Colonic mucosa (tissue), 4 donors: ENCODE measurements around the gene MPZL3. TPM values are rescaled to one million over a fixed set of nuclear protein-coding genes. Genes with fewer than 3 reads are reported as not detected.
"Not testable (repeated sequence)": the region's sequence is repeated elsewhere in the genome, so short reads cannot be mapped to it uniquely, and the experiment has no call there.

ENCODE experiments used
- DNase-seq: peaks from one replicate; pipeline ENCODE4 v3.0.0-alpha.2; 2020
- H3K27ac ChIP-seq: fragments of 200-600 bp; one replicate; pipeline ENCODE4 v1.8.0; 2021
- H3K27me3 ChIP-seq: fragments of 200-600 bp; one replicate; pipeline ENCODE4 v1.8.0; 2021
- H3K36me3 ChIP-seq: fragments of 200-600 bp; one replicate; pipeline ENCODE4 v1.8.0; 2021
- H3K4me1 ChIP-seq: fragments of 200-600 bp; one replicate; pipeline ENCODE4 v1.8.0; 2021; ENCODE audit warnings: mild to moderate bottlenecking
- H3K4me3 ChIP-seq: fragments of 200-600 bp; one replicate; pipeline ENCODE4 v1.8.0; 2021
- H3K9ac ChIP-seq, 2 donors: one replicate each; pipeline ENCODE4 v1.7.0; 2013; ENCODE audit warnings: control low read depth in 2 of 2, low read depth in 2 of 2, low read length in 2 of 2
- H3K9me3 ChIP-seq: fragments of 200-600 bp; one replicate; pipeline ENCODE4 v1.8.0; 2021
- intact Hi-C: fragments of 100-400 bp; cut with DNase I; formaldehyde crosslinking; loops from one replicate; pipeline ENCODE4 v1.14.1; 2022
- total RNA-seq, 2 donors: library from RNA; stranded (reverse); fragmentation: NEBNext Ultra II Directional in 1 of 2; extraction: Animal tissue kit (Norgen Biotek cat#: 25700) in 1 of 2; gene quantifications; one replicate each; pipeline ENCODE4 v1.2.1, GENCODE V29; 2021
- TF ChIP-seq, protein P1 (sequence below): fragments of 200-600 bp; IDR thresholded peaks from one replicate; pipeline ENCODE4 v1.8.0; 2022; ENCODE audit warnings: antibody characterized with exemption, mild to moderate bottlenecking
- donor health status: healthy.
- donor health status: DM: no; HTN: no; CAD: no.
- donor health status: DM: no; HTN: no; CAD: no.

Gene MPZL3
- total RNA-seq, 2 donors from 2014 or later = 10.9 to 27.8 TPM

DNA sequence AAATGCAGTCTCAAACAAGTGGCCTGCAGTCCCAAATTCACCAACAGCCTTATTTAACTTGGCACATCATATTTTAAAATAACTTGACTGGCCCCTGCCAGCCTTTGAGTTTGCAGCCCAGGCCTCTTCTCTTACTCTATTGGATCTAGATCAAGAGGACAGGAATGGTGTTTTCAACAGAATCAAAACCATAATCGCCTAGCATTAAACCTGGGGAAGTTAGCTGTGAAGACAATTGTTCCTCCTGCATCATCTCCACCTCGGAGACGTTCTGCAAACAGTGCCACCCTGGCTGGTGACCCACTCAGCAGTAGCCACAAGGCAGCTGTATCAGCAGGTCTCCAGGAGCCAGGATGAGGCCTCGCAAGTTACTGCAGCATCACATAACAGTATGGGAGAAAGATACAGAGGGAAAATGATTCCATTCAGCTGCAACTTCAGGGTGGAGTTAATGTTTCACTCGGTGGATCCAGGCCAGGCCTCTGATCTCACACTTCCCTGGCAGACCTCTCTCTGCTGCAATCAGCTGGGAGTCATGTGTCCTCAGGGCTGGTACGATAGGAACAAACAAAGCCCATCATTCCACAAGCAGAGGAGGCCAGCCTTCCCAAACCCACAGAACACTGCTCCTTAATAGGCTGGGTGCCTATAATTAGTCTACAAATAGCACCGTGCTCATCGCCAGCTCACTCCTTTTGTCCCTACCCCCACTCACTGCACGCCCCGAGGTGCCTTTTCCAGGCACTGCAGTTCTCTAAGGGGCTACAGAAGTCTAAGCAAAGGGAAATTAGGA, 57.1 kb downstream of the MPZL3 start:
- Histone ChIP-seq H3K36me3 (no peaks in the 10 kb centered on the region), H3K4me1 (no peaks in the 10 kb centered on the region), H3K4me3 (no peak overlapping the region), H3K27me3 (no peaks in the 10 kb centered on the region), H3K9me3 (no peaks in the 10 kb centered on the region), H3K27ac (no peak overlapping the region), H3K9ac (peak overlapping the region in 1 of 2 donors; percentile 27)
- DNase-seq = peak; percentile 91
- TF ChIP-seq, protein P1, sequence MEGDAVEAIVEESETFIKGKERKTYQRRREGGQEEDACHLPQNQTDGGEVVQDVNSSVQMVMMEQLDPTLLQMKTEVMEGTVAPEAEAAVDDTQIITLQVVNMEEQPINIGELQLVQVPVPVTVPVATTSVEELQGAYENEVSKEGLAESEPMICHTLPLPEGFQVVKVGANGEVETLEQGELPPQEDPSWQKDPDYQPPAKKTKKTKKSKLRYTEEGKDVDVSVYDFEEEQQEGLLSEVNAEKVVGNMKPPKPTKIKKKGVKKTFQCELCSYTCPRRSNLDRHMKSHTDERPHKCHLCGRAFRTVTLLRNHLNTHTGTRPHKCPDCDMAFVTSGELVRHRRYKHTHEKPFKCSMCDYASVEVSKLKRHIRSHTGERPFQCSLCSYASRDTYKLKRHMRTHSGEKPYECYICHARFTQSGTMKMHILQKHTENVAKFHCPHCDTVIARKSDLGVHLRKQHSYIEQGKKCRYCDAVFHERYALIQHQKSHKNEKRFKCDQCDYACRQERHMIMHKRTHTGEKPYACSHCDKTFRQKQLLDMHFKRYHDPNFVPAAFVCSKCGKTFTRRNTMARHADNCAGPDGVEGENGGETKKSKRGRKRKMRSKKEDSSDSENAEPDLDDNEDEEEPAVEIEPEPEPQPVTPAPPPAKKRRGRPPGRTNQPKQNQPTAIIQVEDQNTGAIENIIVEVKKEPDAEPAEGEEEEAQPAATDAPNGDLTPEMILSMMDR = no peak
- intact Hi-C loops = no loop called here

DNA sequence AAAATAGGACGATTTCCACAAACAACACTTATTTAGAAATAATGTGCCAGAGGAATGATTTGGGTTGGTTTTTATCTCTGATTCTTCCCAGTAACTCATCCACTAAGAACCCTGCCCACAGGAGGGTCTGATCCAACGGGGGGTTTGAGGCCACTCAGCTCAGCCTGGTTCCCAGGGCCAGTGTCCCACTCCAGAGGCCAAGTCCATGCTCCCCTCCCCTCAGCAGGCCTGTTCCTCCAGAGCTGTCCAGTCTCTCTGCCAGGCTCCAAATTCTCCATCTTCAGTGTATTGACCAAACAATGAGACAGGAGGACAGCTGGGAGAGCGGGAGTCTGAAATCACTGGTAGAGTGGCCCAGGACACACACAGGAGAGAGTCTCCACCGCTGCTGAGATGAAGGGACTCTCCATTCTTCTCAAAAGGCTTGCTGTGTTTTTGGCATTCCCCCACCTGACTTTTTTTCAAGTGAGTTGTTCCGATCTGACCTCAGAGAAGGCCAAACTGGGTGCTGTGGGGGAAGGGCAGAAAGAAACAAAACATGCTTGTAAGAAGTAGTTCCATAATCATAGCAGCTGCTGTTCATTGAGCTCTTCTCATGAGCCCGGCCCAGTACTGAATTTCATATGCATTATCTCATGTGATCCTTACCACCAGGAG, 58.1 kb downstream of the MPZL3 start:
- intact Hi-C loops = no loop called here
- Histone ChIP-seq H3K9ac (no peak overlapping the region), H3K36me3 (no peaks in the 10 kb centered on the region), H3K9me3 (no peaks in the 10 kb centered on the region), H3K27ac (no peak overlapping the region), H3K4me1 (no peaks in the 10 kb centered on the region), H3K4me3 (no peak overlapping the region), H3K27me3 (no peaks in the 10 kb centered on the region)
- no peak for DNase-seq
- TF ChIP-seq, protein P1 = no peak

DNA sequence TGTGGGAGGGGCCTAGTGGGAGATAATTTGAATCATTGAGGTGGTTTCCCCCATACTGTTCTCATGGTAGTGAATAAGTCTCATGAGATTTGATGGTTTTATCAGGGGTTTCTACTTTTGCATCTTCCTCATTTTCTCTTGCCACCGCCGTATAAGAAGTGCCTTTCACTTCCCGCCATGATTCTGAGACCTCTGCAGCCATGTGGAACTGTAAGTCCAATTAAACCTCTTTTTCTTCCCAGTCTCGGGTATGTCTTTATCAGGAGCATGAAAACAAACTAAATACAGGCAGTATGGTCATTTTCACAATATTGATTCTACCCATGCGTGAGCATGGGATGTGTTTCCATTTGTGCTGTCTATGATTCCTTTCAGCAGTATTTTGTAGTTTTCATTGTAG, 59.3 kb downstream of the MPZL3 start:
- DNase-seq, H3K27me3 ChIP-seq, H3K4me1 ChIP-seq, intact Hi-C loops, H3K4me3 ChIP-seq, H3K36me3 ChIP-seq, H3K9ac ChIP-seq, H3K9me3 ChIP-seq, H3K27ac ChIP-seq: not testable (repeated sequence)

DNA sequence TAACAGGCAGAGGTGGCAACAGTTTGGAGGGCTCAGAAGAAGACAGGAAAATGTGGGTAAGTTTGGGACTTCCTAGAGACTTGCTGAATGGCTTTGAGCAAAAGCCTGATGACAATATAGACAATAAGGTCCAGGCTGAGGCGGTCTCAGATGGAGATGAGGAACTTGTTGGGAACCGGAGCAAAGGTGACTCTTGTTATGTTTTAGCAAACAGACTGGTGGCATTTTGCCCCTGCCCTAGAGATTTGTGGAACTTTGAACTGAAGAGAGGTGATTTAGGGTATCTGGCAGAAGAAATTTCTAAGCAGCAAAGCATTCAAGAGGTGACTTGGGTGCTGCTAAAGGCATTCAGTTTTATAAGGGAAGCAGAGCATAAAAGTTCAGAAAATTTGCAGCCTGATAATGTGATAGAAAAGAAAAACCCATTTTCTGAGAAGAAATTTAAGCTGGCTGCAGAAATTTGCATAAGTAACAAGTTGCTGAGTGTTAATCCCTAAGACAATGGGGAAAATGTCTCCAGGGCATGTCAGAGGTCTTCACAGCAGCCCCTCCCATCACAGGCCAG, 61.1 kb downstream of the MPZL3 start:
- intact Hi-C loops, H3K4me3 ChIP-seq, H3K9ac ChIP-seq, DNase-seq, H3K27me3 ChIP-seq, H3K9me3 ChIP-seq, H3K36me3 ChIP-seq, H3K4me1 ChIP-seq, H3K27ac ChIP-seq: not testable (repeated sequence)

DNA sequence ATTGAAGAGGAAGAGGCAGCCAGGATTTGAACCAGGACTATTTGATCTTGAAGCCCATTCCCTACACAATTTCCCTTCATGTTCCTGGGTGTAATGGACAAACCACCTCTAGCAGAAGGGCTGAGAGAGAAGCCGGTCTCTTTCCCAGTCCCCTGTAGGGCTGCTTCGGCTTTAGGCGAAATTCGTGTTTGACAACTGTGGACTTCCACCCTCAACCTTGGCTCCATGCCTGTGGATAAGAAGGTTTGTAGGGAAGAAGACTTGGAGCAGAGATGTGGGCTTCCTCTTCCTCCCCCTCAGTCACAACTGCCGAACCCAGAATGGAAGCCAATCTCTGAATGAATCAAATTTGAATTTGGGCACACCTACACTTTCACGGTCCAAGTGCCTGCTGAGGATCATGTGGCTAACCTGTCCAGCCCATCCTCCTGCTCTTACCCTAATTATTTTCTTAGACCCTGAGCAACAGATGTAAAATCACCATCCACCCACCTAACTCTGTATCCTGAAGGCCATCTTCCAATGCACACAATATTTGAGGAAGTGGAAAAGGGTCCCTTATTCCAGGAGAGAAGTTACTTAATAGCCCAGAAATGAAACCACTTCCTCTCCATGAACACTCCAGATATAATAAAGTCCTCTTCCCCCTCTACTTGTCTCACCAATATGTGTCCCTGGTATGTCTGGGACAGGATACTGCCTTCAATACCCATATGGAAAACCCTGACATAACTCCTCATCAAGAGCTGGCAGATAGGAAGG, 65.6 kb downstream of the MPZL3 start:
- intact Hi-C loops = no loop called here
- no peaks in the 10 kb centered on the region for H3K27me3 ChIP-seq
- no peaks in the 10 kb centered on the region for H3K4me1 ChIP-seq
- H3K9me3 ChIP-seq = no peaks in the 10 kb centered on the region
- no peak overlapping the region for H3K27ac ChIP-seq
- no peak overlapping the region for H3K9ac ChIP-seq
- no peak overlapping the region for H3K4me3 ChIP-seq
- H3K36me3 ChIP-seq = no peaks in the 10 kb centered on the region
- TF ChIP-seq, protein P1 = no peak
- DNase-seq = no peak

DNA sequence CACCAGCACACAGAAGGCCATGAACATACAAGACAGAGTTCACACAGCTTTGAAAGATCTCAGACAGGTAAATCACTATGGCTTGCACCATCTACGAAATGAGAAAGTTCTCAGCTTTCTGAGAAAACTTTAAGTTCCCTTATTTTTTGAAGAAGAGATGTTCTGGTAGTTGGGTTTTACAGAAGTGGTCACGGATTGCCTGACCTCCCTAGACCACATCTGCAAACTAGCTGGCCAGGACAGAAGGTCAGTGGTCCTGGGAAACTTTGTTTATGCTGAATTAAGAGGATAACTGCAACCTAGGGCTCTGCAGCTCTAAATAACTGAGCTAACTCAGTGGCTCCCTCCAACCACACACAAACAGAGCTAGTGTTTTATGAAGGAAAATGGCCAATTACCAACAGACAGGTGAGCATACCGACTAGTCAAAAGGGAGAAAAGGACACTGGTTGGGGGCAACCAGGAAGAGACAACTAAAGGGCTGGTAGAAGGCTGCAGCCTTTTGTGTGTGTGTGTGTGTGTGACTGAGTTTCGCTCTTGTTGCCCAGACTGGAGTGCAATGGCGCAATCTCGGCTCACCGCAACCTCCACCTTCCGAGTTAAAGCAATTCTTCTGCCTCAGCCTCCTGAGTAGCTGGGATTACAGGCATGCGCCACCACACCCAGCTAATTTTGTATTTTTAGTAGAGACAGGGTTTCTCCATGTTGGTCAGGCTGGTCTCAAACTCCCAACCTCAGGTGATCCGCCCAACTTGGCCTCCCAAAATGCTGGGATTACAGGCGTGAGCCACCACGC, 67.2 kb downstream of the MPZL3 start:
- H3K27ac ChIP-seq = no peak overlapping the region
- DNase-seq = no peak
- intact Hi-C loops = no loop called here

DNA sequence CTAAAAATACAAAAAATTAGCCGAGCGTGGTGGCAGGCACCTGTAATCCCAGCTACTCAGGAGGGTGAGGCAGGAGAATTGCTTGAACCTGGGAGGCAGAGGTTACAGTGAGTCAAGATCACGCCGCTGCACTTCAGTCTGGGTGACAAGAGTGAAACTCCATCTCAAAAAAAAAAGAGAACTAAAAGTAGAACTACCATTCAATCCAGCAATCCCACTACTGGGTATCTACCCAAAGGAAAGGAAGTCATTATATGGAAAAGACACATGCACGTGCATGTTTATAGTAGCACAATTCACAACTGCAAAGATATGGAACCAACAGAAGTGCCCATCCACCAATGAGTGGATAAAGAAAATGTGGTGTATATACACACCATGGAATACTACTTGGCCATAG, 68.5 kb downstream of the MPZL3 start:
- H3K4me3 ChIP-seq, H3K27me3 ChIP-seq, H3K36me3 ChIP-seq, DNase-seq, H3K27ac ChIP-seq, H3K9me3 ChIP-seq, H3K9ac ChIP-seq, intact Hi-C loops, H3K4me1 ChIP-seq: not testable (repeated sequence)

More for the DNA sequence above, 67.2 kb downstream of the MPZL3 start:
- H3K9me3 ChIP-seq = no peaks in the 10 kb centered on the region
- H3K36me3 ChIP-seq = no peaks in the 10 kb centered on the region
- H3K4me1 ChIP-seq = no peaks in the 10 kb centered on the region
- TF ChIP-seq, protein P1 = no peak
- no peaks in the 10 kb centered on the region for H3K27me3 ChIP-seq
- H3K4me3 ChIP-seq = no peak overlapping the region
- no peak overlapping the region for H3K9ac ChIP-seq
